Measurements from ENCODE around the gene PSME4. TPM values are rescaled to one million over a fixed set of nuclear protein-coding genes. Genes with fewer than 3 reads are reported as not detected.

PSME4 gene
- total and polyA plus RNA-seq, 10 of the 15 experiments (the other 5 are each of a cell fraction or from before 2014, with no cell fraction given): 11.1 to 56.2 (median 32.1) TPM

GRCh38 chr2:53960476-53960875, 10.3 kb downstream of the PSME4 start (continued):
- TF ChIP-seq MYB (IDR thresholded peaks at IDR 0.05; ENCODE audit: borderline replicate concordance, low read depth, low read length) (no peak), SMAD5 (IDR thresholded peaks at IDR 0.05; ENCODE audit: low read depth) (no peak), CUX1 (IDR thresholded peaks at IDR 0.05; ENCODE audit: insufficient replicate concordance, low read depth, low read length) (no peak)

GRCh38 chr2:53958443-53958842, 12.3 kb downstream of the PSME4 start:
- H3K9ac ChIP-seq (ENCODE audit: control insufficient read depth, insufficient read depth, low read length): no peak overlapping the region
- ChIA-PET CTCF (interaction anchor here (1.2 kb wide), 1 partner anchor 10 kb away, joined by 4 read pairs; no protein-coding TSS in a partner anchor), RAD21 (ENCODE audit: unreplicated experiment) (no interaction called here), SMC1A (ENCODE audit: uncharacterized antibody, unreplicated experiment) (interaction anchor here (0.7 to 1.9 kb wide), 4 partner anchors 9 to 158 kb away, joined by 3 to 8 read pairs (median 4); no protein-coding TSS in a partner anchor), POLR2A (interaction anchor here (0.6 to 0.7 kb wide), 3 partner anchors 54 to 1255 kb away, joined by 3 to 5 read pairs (median 3); no protein-coding TSS in a partner anchor)
- H3K27me3 ChIP-seq (replicated peaks in 1 of 2; ENCODE audit: control insufficient read depth in 2 of 2, insufficient read depth in 2 of 2, low read length in 1 of 2): no peaks in the 10 kb centered on the region
- 73% methylated on average over 2 of the region's 2 CpGs for WGBS (ENCODE audit: insufficient coverage, insufficient replicate concordance, low lambda C conversion rate, missing lambda C conversion rate)
- peaks cover 13% of the 10 kb centered on the region for H3K4me1 ChIP-seq (ENCODE audit: control insufficient read depth, insufficient read depth, low read length)
- no peak overlapping the region for H3K4me2 ChIP-seq (ENCODE audit: control insufficient read depth, insufficient read depth)
- DNase-seq (ENCODE audit: low read depth, low spot score) (no peak), FAIRE-seq (no peak), ATAC-seq (no peak)
- in situ Hi-C loops (cut with MboI): no loop called here
- H3K9me3 ChIP-seq (replicated peaks; ENCODE audit: control insufficient read depth, insufficient read depth, low read length): no peaks in the 10 kb centered on the region
- TF ChIP-seq SREBF2 (IDR thresholded peaks at IDR 0.05; ENCODE audit: low read length): no peak
- TF ChIP-seq BCLAF1 (IDR thresholded peaks at IDR 0.05): no peak
- no peak for TF ChIP-seq MTA3 (IDR thresholded peaks at IDR 0.05; ENCODE audit: borderline replicate concordance, low read length)
- TF ChIP-seq TCF12 (IDR thresholded peaks at IDR 0.05; ENCODE audit: low read depth, low read length): no peak
- TF ChIP-seq, protein P1, sequence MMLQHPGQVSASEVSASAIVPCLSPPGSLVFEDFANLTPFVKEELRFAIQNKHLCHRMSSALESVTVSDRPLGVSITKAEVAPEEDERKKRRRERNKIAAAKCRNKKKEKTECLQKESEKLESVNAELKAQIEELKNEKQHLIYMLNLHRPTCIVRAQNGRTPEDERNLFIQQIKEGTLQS (IDR thresholded peaks at IDR 0.05; ENCODE audit: borderline replicate concordance, extremely low read depth, low read depth, low read length): no peak
- TF ChIP-seq EZH2 (IDR thresholded peaks at IDR 0.05; ENCODE audit: borderline replicate concordance, control insufficient read depth, low read depth, low read length): no peak
- TF ChIP-seq ASH2L (IDR thresholded peaks at IDR 0.05; ENCODE audit: borderline replicate concordance, low read depth): no peak
- no peak for TF ChIP-seq NFIC (IDR thresholded peaks at IDR 0.05; ENCODE audit: low read depth, low read length)
- no peaks in the 10 kb centered on the region; the same call in 1 of the 2 replicates for H4K20me1 ChIP-seq (ENCODE audit: control insufficient read depth, insufficient read depth)
- no peak overlapping the region for H3K4me3 ChIP-seq
- peaks cover 69% of the 10 kb centered on the region for H3K79me2 ChIP-seq (ENCODE audit: control insufficient read depth, insufficient read depth, low read length)
- no peak overlapping the region for H2AFZ ChIP-seq (ENCODE audit: control insufficient read depth, low read depth, low read length)
- BruUV-seq (replicated peaks): no TSS peak
- intact Hi-C loops (cut with micrococcal nuclease; ENCODE audit: unreplicated experiment): no loop called here
- H3K27ac ChIP-seq (ENCODE audit: control insufficient read depth, insufficient read depth): no peak overlapping the region
- H3K36me3 ChIP-seq (ENCODE audit: control insufficient read depth in 2 of 2, insufficient read depth in 2 of 2, low read length in 1 of 2): no peaks in the 10 kb centered on the region

All from GM12878 (cell line).